Spleen (tissue), 11 donors: Measurements from ENCODE around the gene LRRC4C. TPM values are rescaled to one million over a fixed set of nuclear protein-coding genes. Genes with fewer than 3 reads are reported as not detected.
A peak's percentile ranks its signal among the peaks of the same experiment; 100 is the strongest.

ENCODE experiments used
- DNase-seq: peaks from one replicate; pipeline ENCODE4 v3.0.0-alpha.2; 2020
- H3K27ac ChIP-seq, 8 donors: fragments of 200-600 bp; sonication (generic) in 7 of 8; 1 replicate in 4 of 8; 2 replicates in 4 of 8; pipeline versions ENCODE4 v1.5.0 to v1.8.0; 2016 to 2021; ENCODE audit warnings: inconsistent platforms in 4 of 8, mild to moderate bottlenecking in 4 of 8, moderate library complexity in 1 of 8
- H3K27me3 ChIP-seq, 7 donors: fragments of 200-600 bp; sonication (generic) in 6 of 7; replicated peaks in 1 of 7; 1 replicate in 4 of 7; 2 replicates in 3 of 7; pipeline versions ENCODE4 v1.5.0 to v1.8.0; 2016 to 2021; ENCODE audit warnings: inconsistent platforms in 3 of 7, mild to moderate bottlenecking in 1 of 7
- H3K36me3 ChIP-seq, 6 donors: fragments of 200-600 bp; sonication (generic) in 5 of 6; 1 replicate in 4 of 6; 2 replicates in 2 of 6; pipeline versions ENCODE4 v1.5.0 to v1.8.0; 2016 to 2021; ENCODE audit warnings: inconsistent platforms in 2 of 6
- H3K4me1 ChIP-seq, 6 donors: fragments of 200-600 bp; sonication (generic) in 5 of 6; 1 replicate in 3 of 6; 2 replicates in 3 of 6; pipeline versions ENCODE4 v1.5.0 to v1.8.0; 2016 to 2021; ENCODE audit warnings: inconsistent platforms in 3 of 6
- H3K4me3 ChIP-seq, 8 donors: fragments of 200-600 bp; sonication (generic) in 7 of 8; 1 replicate in 4 of 8; 2 replicates in 4 of 8; pipeline versions ENCODE4 v1.5.0 to v1.8.0; 2016 to 2021; ENCODE audit warnings: inconsistent platforms in 4 of 8, mild to moderate bottlenecking in 4 of 8, moderate library complexity in 2 of 8
- H3K9me3 ChIP-seq, 8 donors: fragments of 200-600 bp; sonication (generic) in 7 of 8; 1 replicate in 4 of 8; 2 replicates in 4 of 8; pipeline versions ENCODE4 v1.5.0 to v1.8.0; 2016 to 2021; ENCODE audit warnings: inconsistent platforms in 4 of 8
- CTCF ChIP-seq, 11 experiments: fragments of 200-600 bp in 7 of 11; fragments of 450-650 bp in 4 of 11; sonication (generic) in 4 of 11; IDR thresholded peaks in 8 of 11; conservative IDR thresholded peaks in 3 of 11; 1 replicate in 7 of 11; 2 replicates in 4 of 11; pipeline versions ENCODE4 v1.4.0 to v1.8.0; 2016 to 2021; ENCODE audit warnings: antibody characterized with exemption in 11 of 11, inconsistent platforms in 4 of 11, mild to moderate bottlenecking in 1 of 11
- POLR2A ChIP-seq, 3 donors: fragments of 450-650 bp; IDR thresholded peaks; one replicate each; pipeline ENCODE4 v1.5.1; 2017; ENCODE audit warnings: antibody characterized with exemption in 3 of 3, mild to moderate bottlenecking in 1 of 3
- POLR2AphosphoS5 ChIP-seq, 3 donors: sonication (generic); formaldehyde crosslinking; IDR thresholded peaks; one replicate each; pipeline ENCODE4 v1.5.1; 2017; ENCODE audit warnings: antibody characterized with exemption in 3 of 3
- WGBS, 5 donors: extraction: QIAGEN DNeasy Blood & Tissue Kit in 3 of 5; methylation state at CpG; one replicate each; pipeline versions ENCODE4 v1.1.5 to v1.1.7; 2013 to 2018; 5-methylcytosine and 5-hydroxymethylcytosine counted together
- intact Hi-C: fragments of 100-400 bp; cut with DNase I; formaldehyde crosslinking; loops from one replicate; pipeline ENCODE4 v1.15.0; 2023; ENCODE audit warnings: low total_unique reads
- polyA plus RNA-seq, 3 donors: library from polyadenylated mRNA; stranded (reverse); fragments of 200-250 nt; gene quantifications; one replicate each; pipeline ENCODE4 v1.2.1, GENCODE V29; 2013
- total RNA-seq, 7 donors: library from RNA; depleted of rRNA in 3 of 7; stranded (reverse); fragments of >200 nt in 3 of 7; fragmentation: NEBNext Ultra II Directional in 4 of 7; extraction: Animal tissue kit (Norgen Biotek cat#: 25700) in 4 of 7; gene quantifications; one replicate each; pipeline versions ENCODE4 v1.1.0 to v1.2.1, GENCODE V29; 2016 to 2021
- donor health status: healthy with polysubstance abuse.
- donor health status: DM: no; HTN: no; CAD: no; lungs with moderate emphysema.
- donor health status: DM: no; HTN: no; CAD: no.
- donor health status: Bipolar disorder and iron deficiency.
- donor health status: healthy.
- donor health status: DM: no; HTN: no; CAD: no.
- donor health status: DM: yes; HTN: yes; CAD: no.

Gene LRRC4C
- total and polyA plus RNA-seq, 10 donors, result 0.15 to 8.9 (median 1.9) TPM

DNA sequence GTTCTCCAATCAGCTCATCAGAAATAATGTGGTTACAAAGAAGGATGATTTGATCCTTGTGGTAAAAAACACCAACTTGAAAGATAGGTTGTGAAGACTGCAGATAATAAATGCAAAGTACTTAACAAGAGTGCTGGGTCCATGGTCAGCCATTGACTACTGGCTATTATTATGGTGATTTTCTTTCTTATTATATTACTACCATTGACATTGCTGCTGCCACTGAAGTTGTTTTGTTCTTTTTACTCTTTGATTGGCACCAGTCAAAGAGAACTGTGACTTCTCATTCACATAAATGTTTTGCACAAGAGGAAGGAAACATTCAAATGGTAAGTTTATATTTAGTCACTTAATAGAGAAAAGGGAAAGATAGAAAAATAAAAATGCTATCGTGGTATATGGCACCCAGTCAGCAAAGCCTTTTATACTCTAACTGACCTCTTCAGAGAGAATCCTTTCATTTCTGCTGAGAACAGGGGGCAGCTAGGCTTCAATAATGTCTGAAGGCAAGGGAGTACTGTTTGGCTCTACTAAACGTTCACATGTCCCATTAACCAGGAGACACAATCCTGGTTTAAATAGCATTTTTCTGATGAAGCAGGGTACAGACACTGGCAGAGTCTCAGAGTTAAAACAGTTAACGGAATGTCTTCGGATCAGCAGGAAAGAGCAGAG lies 64.8 kb downstream of the LRRC4C start:
- TF ChIP-seq POLR2A (IDR thresholded peaks at IDR 0.05), result no peak
- TF ChIP-seq CTCF (IDR thresholded peaks at IDR 0.05 in 8 of 11, conservative IDR thresholded peaks at IDR 0.05 in 3 of 11), result no peak
- TF ChIP-seq POLR2AphosphoS5 (IDR thresholded peaks at IDR 0.05), result no peak
- Histone ChIP-seq H3K27ac (peak overlapping the region in 1 of 8 donors; percentile 7), H3K4me3 (no peak overlapping the region), H3K36me3 (no peaks in the 10 kb centered on the region), H3K9me3 (no peaks in the 10 kb centered on the region), H3K27me3 (no peaks in the 10 kb centered on the region), H3K4me1 (peaks cover 0 to 5% (median 0%) of the 10 kb centered on the region in 6 donors)
- intact Hi-C loops, result no loop called here
- 51 to 62% (median 54%) methylated on average over 4 of the region's 4 CpGs for WGBS, 5 donors
- no peak for DNase-seq

- H3K4me1 ChIP-seq, result peaks cover 0 to 5% (median 0%) of the 10 kb centered on the region in 6 donors
- H3K4me3 ChIP-seq, result no peak overlapping the region
- H3K9me3 ChIP-seq, result no peaks in the 10 kb centered on the region
- no peak overlapping the region for H3K27ac ChIP-seq
- no peak for TF ChIP-seq POLR2AphosphoS5 (IDR thresholded peaks at IDR 0.05)
- TF ChIP-seq CTCF (IDR thresholded peaks at IDR 0.05 in 8 of 11, conservative IDR thresholded peaks at IDR 0.05 in 3 of 11), result no peak
- TF ChIP-seq POLR2A (IDR thresholded peaks at IDR 0.05), result no peak
- no peaks in the 10 kb centered on the region for H3K36me3 ChIP-seq
- DNase-seq, result no peak
- no peaks in the 10 kb centered on the region for H3K27me3 ChIP-seq
- intact Hi-C loops, result no loop called here
Measured at GRCh38 chr11:41392596-41392995, 66.9 kb downstream of the LRRC4C start.

- Histone ChIP-seq H3K4me1 (peaks cover 0 to 5% (median 0%) of the 10 kb centered on the region in 6 donors), H3K9me3 (peaks cover 0 to 3% (median 0%) of the 10 kb centered on the region in 8 donors), H3K36me3 (no peaks in the 10 kb centered on the region), H3K27ac (no peak overlapping the region), H3K4me3 (no peak overlapping the region), H3K27me3 (no peaks in the 10 kb centered on the region)
- no peak for DNase-seq
- TF ChIP-seq POLR2AphosphoS5 (IDR thresholded peaks at IDR 0.05), result no peak
- TF ChIP-seq POLR2A (IDR thresholded peaks at IDR 0.05), result no peak
- TF ChIP-seq CTCF (IDR thresholded peaks at IDR 0.05 in 8 of 11, conservative IDR thresholded peaks at IDR 0.05 in 3 of 11), result no peak
- whole genome bisulfite sequencing, 5 donors, result 90 to 97% (median 91%) methylated on average over 3 of the region's 3 CpGs
- intact Hi-C loops, result no loop called here
Measured at GRCh38 chr11:41389623-41390130, 69.8 kb downstream of the LRRC4C start.

GRCh38 chr11:41384329-41384728 lies 75.1 kb downstream of the LRRC4C start:
- WGBS, 5 donors, result 82 to 95% (median 93%) methylated on average over 1 of the region's 1 CpG

More at GRCh38 chr11:41384329-41384728, 75.1 kb downstream of the LRRC4C start:
- DNase-seq, result no peak
- Histone ChIP-seq H3K27me3 (no peaks in the 10 kb centered on the region), H3K9me3 (peaks cover 0 to 3% (median 0%) of the 10 kb centered on the region in 8 donors), H3K27ac (no peak overlapping the region), H3K4me1 (no peaks in the 10 kb centered on the region), H3K4me3 (no peak overlapping the region), H3K36me3 (no peaks in the 10 kb centered on the region)
- TF ChIP-seq POLR2AphosphoS5 (IDR thresholded peaks at IDR 0.05), result no peak
- no peak for TF ChIP-seq POLR2A (IDR thresholded peaks at IDR 0.05)
- TF ChIP-seq CTCF (IDR thresholded peaks at IDR 0.05 in 8 of 11, conservative IDR thresholded peaks at IDR 0.05 in 3 of 11), result no peak
- intact Hi-C loops, result no loop called here
